ENCODE data around the gene GPR61. TPM values are rescaled to one million over a fixed set of nuclear protein-coding genes. Genes with fewer than 3 reads are reported as not detected.
A peak's percentile ranks its signal among the peaks of the same experiment; 100 is the strongest.

Gene GPR61
- total RNA-seq, 1 donor from 2014 or later, result not detected

GRCh38 chr1:109541102-109541501, 1.4 kb downstream of the GPR61 start:
- Mint-ChIP-seq H3K27ac (no peak overlapping the region), H3K27me3 (peaks cover 45% of the 10 kb centered on the region), H3K4me3 (no peak overlapping the region), H3K4me1 (ENCODE audit: unreplicated experiment) (peaks cover under 1% of the 10 kb centered on the region), H3K36me3 (no peaks in the 10 kb centered on the region), H3K9me3 (no peaks in the 10 kb centered on the region)
- TF ChIP-seq CTCF (conservative IDR thresholded peaks at IDR 0.05), result no peak
- no peak for DNase-seq (ENCODE audit: extremely low spot score, unreplicated experiment)

- TF ChIP-seq CTCF (conservative IDR thresholded peaks at IDR 0.05), result no peak
- no peak overlapping the region for H3K4me3 Mint-ChIP-seq
- H3K9me3 Mint-ChIP-seq, result no peaks in the 10 kb centered on the region
- H3K27me3 Mint-ChIP-seq, result peaks cover 45% of the 10 kb centered on the region
- no peak for DNase-seq (ENCODE audit: extremely low spot score, unreplicated experiment)
- no peaks in the 10 kb centered on the region for H3K36me3 Mint-ChIP-seq
- no peak overlapping the region for H3K27ac Mint-ChIP-seq
- H3K4me1 Mint-ChIP-seq (ENCODE audit: unreplicated experiment), result peaks cover 15% of the 10 kb centered on the region
Measured at GRCh38 chr1:109542657-109543056, 3.0 kb downstream of the GPR61 start.

GRCh38 chr1:109543283-109543987, 3.8 kb downstream of the GPR61 start:
- peaks cover 16% of the 10 kb centered on the region for H3K4me1 Mint-ChIP-seq (ENCODE audit: unreplicated experiment)
- no peak for TF ChIP-seq CTCF (conservative IDR thresholded peaks at IDR 0.05)
- H3K27me3 Mint-ChIP-seq, result peaks cover 42% of the 10 kb centered on the region
- DNase-seq (ENCODE audit: extremely low spot score, unreplicated experiment), result no peak
- H3K27ac Mint-ChIP-seq, result no peak overlapping the region
- no peaks in the 10 kb centered on the region for H3K36me3 Mint-ChIP-seq
- no peaks in the 10 kb centered on the region for H3K9me3 Mint-ChIP-seq
- no peak overlapping the region for H3K4me3 Mint-ChIP-seq

GRCh38 chr1:109543988-109544735, 4.5 kb downstream of the GPR61 start:
- Mint-ChIP-seq H3K27me3 (peaks cover 37% of the 10 kb centered on the region), H3K9me3 (no peaks in the 10 kb centered on the region), H3K27ac (no peak overlapping the region), H3K36me3 (no peaks in the 10 kb centered on the region), H3K4me3 (no peak overlapping the region), H3K4me1 (ENCODE audit: unreplicated experiment) (peaks cover 19% of the 10 kb centered on the region)
- DNase-seq (ENCODE audit: extremely low spot score, unreplicated experiment), result no peak
- TF ChIP-seq CTCF (conservative IDR thresholded peaks at IDR 0.05), result no peak

GRCh38 chr1:109546311-109547109, 6.8 kb downstream of the GPR61 start:
- Mint-ChIP-seq H3K9me3 (no peaks in the 10 kb centered on the region), H3K27me3 (peaks cover 18% of the 10 kb centered on the region), H3K36me3 (no peaks in the 10 kb centered on the region), H3K4me3 (peak overlapping the region; percentile 96), H3K27ac (peak overlapping the region; percentile 95), H3K4me1 (ENCODE audit: unreplicated experiment) (peaks cover 28% of the 10 kb centered on the region)
- TF ChIP-seq CTCF (conservative IDR thresholded peaks at IDR 0.05), result peak; percentile 94
- peak; percentile 87 for DNase-seq (ENCODE audit: extremely low spot score, unreplicated experiment)
